ACC112 (cell line): ENCODE data around the gene XRCC1.
A peak's percentile ranks its signal among the peaks of the same experiment; 100 is the strongest.
"Not testable (repeated sequence)": the region's sequence is repeated elsewhere in the genome, so short reads cannot be mapped to it uniquely, and the experiment has no call there.

ENCODE experiments used
- H2AFZ ChIP-seq: fragments of 200-600 bp; sonication (generic); one replicate; pipeline ENCODE4 v1.6.0; 2017; ENCODE audit warnings: antibody characterized with exemption, low read length; ENCODE audit not compliant: unreplicated experiment
- H3K27ac ChIP-seq: fragments of 200-600 bp; sonication (generic); 2 replicates; pipeline ENCODE4 v1.5.1; 2014; ENCODE audit warnings: low read depth, mild to moderate bottlenecking, antibody characterized with exemption, low read length, moderate library complexity
- H3K27me3 ChIP-seq: fragments of 200-600 bp; sonication (generic); 2 replicates; pipeline ENCODE4 v1.6.1; 2014; ENCODE audit warnings: mild to moderate bottlenecking, antibody characterized with exemption, low read length, moderate library complexity, mixed read lengths; ENCODE audit not compliant: insufficient read depth
- H3K36me3 ChIP-seq: fragments of 200-600 bp; sonication (generic); 2 replicates; pipeline ENCODE4 v1.6.1; 2016; ENCODE audit warnings: mild to moderate bottlenecking, antibody characterized with exemption, low read length, moderate library complexity, mixed read lengths; ENCODE audit not compliant: insufficient read depth
- H3K4me1 ChIP-seq: fragments of 200-600 bp; sonication (generic); one replicate; pipeline ENCODE4 v1.6.1; 2016; ENCODE audit warnings: low read length, mixed read lengths; ENCODE audit not compliant: insufficient read depth, unreplicated experiment, control insufficient read depth
- H3K4me3 ChIP-seq: fragments of 200-600 bp; sonication (generic); 2 replicates; pipeline ENCODE4 v1.5.1; 2014; ENCODE audit warnings: mild to moderate bottlenecking, low read depth, low read length
- H3K79me2 ChIP-seq: fragments of 200-600 bp; sonication (generic); one replicate; pipeline ENCODE4 v1.6.0; 2016; ENCODE audit warnings: low read length; ENCODE audit not compliant: control insufficient read depth, unreplicated experiment, insufficient read depth

The XRCC1 gene

DNA sequence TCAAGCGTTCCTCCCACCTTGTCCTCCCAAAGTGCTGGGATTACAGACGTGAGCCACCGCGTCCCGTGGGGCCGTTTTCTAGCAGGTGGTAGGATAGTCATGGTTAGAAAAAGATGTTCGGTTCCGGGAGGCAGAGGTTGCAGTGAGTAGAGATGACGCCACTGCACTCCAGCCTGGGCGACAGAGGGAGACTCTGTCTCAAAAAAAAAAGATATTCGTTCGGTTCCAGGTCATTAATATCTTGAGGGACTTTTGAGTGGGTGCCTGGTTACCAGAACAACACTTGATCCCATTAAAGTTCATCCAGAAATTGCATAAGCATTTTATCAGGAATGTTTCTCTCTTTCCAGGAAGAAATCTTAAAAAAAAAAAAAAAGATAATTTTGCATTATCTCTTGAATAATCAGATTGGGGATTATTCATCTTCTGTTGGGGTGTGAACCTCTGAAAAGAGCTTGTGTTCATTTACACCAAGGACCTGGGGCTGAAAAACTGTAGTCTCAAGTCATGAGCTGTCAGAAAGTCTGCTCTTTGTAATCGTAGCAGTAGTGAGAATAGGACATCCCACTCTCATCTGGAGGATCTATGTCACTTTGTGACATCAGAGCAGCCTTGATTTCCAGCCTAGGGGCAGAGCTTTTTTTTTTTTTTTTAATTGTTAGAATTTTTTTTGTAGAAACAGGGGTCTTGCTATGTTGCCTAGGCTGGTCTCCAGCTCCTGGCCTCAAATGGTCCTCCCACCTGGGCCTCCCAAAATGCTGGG lies 47.3 kb downstream of the XRCC1 start:
- no peaks in the 10 kb centered on the region for H3K79me2 ChIP-seq
- H3K27ac ChIP-seq, result no peak overlapping the region
- H3K36me3 ChIP-seq, result no peaks in the 10 kb centered on the region
- H3K27me3 ChIP-seq, result no peaks in the 10 kb centered on the region
- no peak overlapping the region; the same call in 1 of the 2 replicates for H3K4me3 ChIP-seq
- H3K4me1 ChIP-seq, result peaks cover 6% of the 10 kb centered on the region
- H2AFZ ChIP-seq, result no peak overlapping the region

DNA sequence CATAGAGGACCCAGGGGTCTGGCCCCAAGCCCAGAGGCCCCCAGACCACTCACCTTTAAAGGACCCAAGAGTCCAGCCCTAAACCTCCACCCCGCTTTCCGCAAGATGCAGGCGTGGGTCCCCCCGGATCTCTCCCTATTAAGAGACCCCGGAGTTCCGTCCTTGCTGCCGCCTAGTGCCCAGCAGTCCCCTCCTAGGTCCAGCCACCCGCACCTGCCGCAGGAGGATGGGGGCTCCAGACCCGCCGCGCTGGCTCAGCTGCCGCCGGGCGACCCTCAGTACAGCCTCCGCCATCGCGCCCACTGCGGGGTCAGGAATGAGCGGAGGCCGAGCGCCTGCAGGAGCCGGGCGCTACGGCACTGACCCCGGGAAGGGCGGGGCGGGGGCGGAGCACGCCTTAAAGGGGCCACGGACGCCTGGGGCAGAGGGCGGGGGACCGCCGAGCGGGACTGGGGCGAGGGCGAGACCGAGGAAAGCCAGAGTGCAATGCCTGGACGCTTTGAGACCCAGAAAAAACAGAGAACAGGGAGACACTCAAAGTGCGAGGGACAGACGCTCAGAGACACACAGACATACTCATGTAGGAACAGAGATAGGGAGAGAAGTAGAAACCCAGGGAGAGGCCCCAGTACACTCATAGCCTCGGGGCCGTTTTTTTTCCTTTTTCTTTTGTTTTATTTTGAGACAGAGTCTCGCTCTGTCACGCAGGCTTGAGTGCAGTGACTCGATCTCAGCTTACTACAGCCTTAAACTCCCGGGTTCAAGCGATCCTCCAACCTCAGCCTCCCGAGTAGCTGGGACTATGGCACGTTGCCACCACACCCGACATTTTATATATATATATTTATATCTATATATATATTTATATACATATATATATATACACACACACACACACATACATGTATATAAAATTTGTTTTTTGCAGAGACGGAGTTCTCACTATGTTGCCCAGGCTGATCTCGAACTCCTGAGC lies 48.2 kb downstream of the XRCC1 start, which contains the start of gene ETHE1:
ETHE1 (minus strand) TSS at position 318 of the 976 bp plus-strand sequence; CDS start at position 294, 24 bp downstream.
- Histone ChIP-seq H3K4me3 (peak within 1 kb of the TSS; percentile 90), H3K79me2 (no peaks in the 10 kb centered on the region), H2AFZ (peak within 1 kb of the TSS; percentile 81), H3K4me1 (peaks cover 3% of the 10 kb centered on the region), H3K27ac (peak within 1 kb of the TSS; percentile 57), H3K36me3 (no peaks in the 10 kb centered on the region), H3K27me3 (no peaks in the 10 kb centered on the region)

DNA sequence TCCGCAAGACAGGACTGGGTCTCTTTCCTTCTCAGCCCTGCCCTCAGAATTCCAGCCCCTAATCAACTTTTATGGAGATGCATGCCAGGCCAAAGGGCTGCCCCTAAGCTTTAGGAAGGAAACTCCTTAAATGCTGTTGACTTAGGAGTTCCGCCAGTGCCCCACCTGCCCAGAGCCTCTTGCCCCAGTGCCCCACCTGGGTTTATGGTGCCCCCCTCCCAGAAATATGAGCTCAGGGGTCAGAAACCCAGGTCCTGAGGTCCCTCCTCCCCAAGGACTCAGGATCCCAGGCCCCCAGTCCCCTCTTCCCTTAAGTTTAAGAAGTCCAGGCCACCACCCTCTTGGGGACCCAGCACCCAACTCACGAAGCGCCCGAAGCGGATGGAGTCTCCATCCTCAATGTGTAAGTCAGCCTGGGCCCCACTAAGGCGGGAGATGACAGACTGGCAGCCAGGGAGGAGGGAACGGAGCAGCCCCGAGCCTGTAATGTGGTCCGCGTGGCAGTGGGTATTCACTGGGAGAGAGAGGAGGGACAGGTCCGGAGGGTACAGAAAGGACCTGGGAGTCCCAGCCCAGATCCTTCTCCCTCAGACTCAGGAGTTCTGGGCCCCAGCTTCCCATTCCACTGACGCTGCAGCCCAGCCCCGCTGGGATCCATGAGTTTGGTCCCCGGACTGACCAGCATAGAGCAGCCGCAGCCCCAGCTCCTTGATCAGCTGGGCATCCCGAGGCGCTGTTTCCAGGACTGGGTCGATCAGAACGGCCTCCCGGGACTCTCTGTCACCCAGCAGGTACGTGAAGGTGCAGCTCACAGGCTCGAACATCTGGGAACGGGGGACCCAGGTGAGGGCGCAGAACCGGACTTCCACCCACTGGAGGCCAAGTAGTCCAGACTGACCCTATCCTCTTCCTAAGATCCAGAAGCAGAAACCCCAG lies 49.2 kb downstream of the XRCC1 start:
- Histone ChIP-seq H3K27ac (no peak overlapping the region), H3K4me1 (peaks cover 3% of the 10 kb centered on the region), H3K27me3 (no peaks in the 10 kb centered on the region), H2AFZ (peak overlapping the region; percentile 81), H3K4me3 (peak overlapping the region; percentile 90), H3K79me2 (no peaks in the 10 kb centered on the region), H3K36me3 (no peaks in the 10 kb centered on the region)

DNA sequence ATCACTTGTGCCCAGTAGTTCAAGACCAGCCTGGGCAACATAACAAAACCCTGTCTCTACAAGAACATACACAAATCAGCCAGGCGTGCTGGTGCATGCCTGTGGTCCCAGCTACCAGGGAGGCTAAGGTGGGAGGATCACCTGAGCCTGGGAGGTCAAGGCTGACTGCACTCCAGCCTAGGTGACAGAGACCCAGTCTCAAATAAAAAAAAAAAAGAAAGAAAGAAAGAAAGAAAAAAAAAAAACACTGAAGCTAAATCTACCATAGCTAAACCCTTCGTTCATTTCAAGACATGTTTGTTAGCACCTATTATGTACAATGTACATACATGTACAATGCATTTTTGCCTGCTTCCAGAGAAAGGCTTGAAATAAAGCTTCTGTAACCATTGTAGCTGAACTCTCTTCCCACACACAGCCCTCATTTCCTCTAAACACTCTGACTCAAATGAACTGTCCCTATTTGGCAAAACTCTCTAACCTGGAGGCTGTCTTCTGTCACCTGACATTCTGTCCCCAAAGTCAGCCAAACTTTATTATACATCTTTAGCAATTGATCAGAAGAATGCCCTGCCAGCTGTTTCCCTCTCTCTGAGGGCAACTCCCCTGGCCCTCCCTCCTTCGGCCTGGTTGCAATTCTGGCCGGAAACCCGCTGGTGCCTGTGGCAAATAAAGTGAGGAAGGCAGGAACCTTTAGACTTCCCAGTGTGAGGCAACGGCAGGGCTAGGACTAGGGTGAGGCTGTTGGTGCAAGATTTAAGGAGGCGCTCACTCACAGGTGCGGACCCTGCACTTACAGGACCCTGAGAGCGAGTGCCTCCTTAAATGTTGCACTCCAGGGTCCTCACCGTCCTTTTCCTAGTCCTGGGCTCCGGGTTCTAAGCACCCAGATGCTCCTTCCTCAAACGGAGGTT lies 50.1 kb downstream of the XRCC1 start:
- Histone ChIP-seq H3K4me1 (peaks cover 3% of the 10 kb centered on the region), H3K36me3 (no peaks in the 10 kb centered on the region), H3K27ac (no peak overlapping the region), H3K79me2 (no peaks in the 10 kb centered on the region), H3K4me3 (peak overlapping the region; percentile 90), H3K27me3 (no peaks in the 10 kb centered on the region), H2AFZ (no peak overlapping the region)

DNA sequence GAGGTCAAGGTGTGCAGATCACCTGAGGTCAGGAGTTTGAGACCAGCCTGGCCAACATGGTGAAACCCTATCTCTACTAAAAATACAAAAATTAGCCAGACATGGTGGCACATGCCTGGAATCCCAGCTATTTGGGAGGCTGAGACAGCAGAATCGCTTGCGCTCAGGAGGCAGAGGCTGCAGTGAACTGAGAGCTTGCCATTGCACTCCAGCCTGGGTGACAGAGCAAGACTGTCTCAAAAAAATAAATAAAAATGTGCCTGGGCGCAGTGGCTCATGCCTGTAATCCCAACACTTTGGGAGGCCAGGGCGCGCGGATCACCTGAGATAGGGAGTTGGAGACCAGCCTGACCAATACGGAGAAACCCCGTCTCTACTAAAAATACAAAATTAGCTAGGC lies 51.6 kb downstream of the XRCC1 start:
- not testable (repeated sequence) for H3K27ac ChIP-seq, H3K79me2 ChIP-seq

DNA sequence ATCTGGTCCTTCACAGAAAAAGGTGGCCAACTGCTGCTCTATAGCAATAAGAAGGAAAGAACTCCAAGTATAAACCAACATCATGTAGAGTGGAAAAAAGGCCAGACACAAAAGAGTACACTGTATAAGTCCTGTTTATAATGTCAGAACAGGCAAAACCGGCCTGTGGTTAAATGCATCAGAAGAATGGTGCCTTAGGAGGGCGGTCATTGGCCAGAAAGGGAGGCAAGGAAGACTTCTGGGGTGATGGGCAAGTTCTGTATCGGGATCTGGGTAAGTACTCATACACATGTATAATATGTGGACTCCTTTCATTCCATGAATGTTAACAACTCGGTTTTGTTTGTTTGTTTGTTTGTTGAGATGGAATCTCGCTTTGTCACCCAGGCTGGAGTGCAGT lies 52.4 kb downstream of the XRCC1 start:
- Histone ChIP-seq H3K27ac (no peak overlapping the region), H2AFZ (no peak overlapping the region), H3K4me3 (no peak overlapping the region), H3K79me2 (no peaks in the 10 kb centered on the region), H3K27me3 (no peaks in the 10 kb centered on the region), H3K4me1 (peaks cover 3% of the 10 kb centered on the region), H3K36me3 (no peaks in the 10 kb centered on the region)

More for the DNA sequence above, 51.6 kb downstream of the XRCC1 start:
- H3K4me1 ChIP-seq, H3K27me3 ChIP-seq, H3K36me3 ChIP-seq, H3K4me3 ChIP-seq, H2AFZ ChIP-seq: not testable (repeated sequence)

DNA sequence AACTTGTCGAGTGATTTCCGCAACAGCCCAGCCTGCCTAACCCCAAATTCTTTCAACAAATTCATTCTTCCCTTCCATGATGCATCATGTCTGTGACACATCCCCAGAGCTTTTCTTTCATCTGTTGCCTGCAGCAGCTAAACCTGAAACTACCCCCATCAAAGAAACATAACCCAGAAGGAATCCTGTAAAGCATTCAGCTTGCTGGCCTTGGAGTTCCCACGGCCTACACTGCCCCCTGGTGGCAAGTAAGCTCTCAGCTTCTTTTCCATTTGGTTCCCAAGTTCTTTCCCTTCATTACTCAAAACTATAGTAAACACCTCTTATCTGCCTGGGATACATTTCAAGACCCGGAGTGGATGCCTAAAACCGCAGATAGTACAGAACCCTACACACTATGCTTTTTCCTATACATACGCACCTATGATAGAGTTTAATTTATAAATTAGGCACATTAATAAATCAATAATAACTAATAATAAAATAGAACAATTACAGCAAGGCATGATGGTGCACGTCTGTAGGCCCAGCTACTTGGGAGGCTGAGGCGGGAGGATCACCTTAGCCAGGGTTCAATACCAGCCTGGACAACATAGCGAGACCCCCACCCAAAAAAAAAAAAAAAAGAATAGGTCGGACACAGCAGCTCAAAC lies 55.8 kb downstream of the XRCC1 start:
- Histone ChIP-seq H3K27me3 (no peaks in the 10 kb centered on the region), H3K4me1 (no peaks in the 10 kb centered on the region), H2AFZ (no peak overlapping the region)

DNA sequence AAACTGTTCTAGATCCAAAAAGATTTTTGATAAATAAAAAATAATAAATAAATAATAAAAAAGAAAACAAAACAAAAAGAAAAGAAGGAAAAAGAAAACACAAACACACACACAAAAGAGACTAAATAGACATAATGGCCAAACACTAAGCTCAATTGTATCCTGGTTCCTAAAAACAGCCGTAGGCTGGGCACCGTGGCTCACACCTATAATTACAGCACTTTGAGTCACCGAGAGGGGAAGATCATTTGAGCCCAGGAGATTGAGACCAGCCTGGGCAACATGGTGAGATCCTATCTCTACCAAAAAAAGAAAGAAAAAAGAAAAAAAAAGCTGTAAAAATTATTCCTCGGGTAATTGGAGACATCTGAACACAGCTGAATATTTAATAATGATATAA lies 57.3 kb downstream of the XRCC1 start:
- Histone ChIP-seq H3K79me2 (no peaks in the 10 kb centered on the region), H3K27ac (no peak overlapping the region), H3K4me1 (no peaks in the 10 kb centered on the region), H3K36me3 (no peaks in the 10 kb centered on the region), H3K27me3 (no peaks in the 10 kb centered on the region), H2AFZ (no peak overlapping the region), H3K4me3 (no peak overlapping the region)

More for the DNA sequence above, 55.8 kb downstream of the XRCC1 start:
- Histone ChIP-seq H3K79me2 (no peaks in the 10 kb centered on the region), H3K36me3 (no peaks in the 10 kb centered on the region), H3K4me3 (no peak overlapping the region), H3K27ac (no peak overlapping the region)

DNA sequence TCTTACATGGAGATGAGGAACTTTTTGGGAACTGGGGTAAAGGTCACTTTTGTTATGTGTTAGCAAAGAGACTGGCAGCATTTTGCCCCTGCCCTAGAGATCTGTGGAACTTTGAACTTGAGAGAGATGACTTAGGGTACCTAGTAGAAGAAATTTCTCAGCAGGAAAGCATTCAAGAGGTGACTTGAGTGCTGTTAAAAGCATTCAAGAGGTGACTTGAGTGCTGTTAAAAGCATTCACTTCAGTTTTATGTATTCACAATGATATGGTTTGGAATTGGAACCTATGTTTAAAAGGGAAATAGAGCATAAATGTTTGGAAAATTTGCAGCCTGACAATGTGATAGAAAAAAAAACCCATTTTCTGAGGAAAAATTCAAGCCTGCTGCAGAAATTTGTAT lies 62.9 kb downstream of the XRCC1 start:
- H3K36me3 ChIP-seq, H3K4me3 ChIP-seq, H3K27ac ChIP-seq, H3K79me2 ChIP-seq, H3K27me3 ChIP-seq, H2AFZ ChIP-seq, H3K4me1 ChIP-seq: not testable (repeated sequence)
